Measurements from ENCODE around the gene TMEM191B.
"Not testable (repeated sequence)": the region's sequence is repeated elsewhere in the genome, so short reads cannot be mapped to it uniquely, and the experiment has no call there.

TMEM191B gene

GRCh38 chr22:18527752-18528596 is at the start of gene TMEM191B:
TMEM191B (plus strand) TSS chr22:18527802; CDS start chr22:18527981, 179 bp downstream.
- H3K4me3 ChIP-seq (ENCODE audit: low read depth, low read length); DNase-seq (ENCODE audit: low read depth): not testable (repeated sequence)

- not testable (repeated sequence) for H3K4me3 ChIP-seq (ENCODE audit: low read depth, low read length); DNase-seq (ENCODE audit: low read depth)
Measured at GRCh38 chr22:18496227-18496626, 31.4 kb upstream of the TMEM191B start.

GRCh38 chr22:18511327-18511726 is 16.3 kb upstream of the TMEM191B start:
- H3K4me3 ChIP-seq (ENCODE audit: low read depth, low read length); DNase-seq (ENCODE audit: low read depth): not testable (repeated sequence)

GRCh38 chr22:18512378-18512777 is 15.2 kb upstream of the TMEM191B start:
- not testable (repeated sequence) for DNase-seq (ENCODE audit: low read depth); H3K4me3 ChIP-seq (ENCODE audit: low read depth, low read length)

GRCh38 chr22:18513454-18513853 is 14.1 kb upstream of the TMEM191B start:
- not testable (repeated sequence) for DNase-seq (ENCODE audit: low read depth)

GRCh38 chr22:18518061-18518460 is 9.5 kb upstream of the TMEM191B start, which contains the start of gene GGTLC3:
GGTLC3 (minus strand) TSS chr22:18518161; CDS start chr22:18517897, 264 bp downstream.
- DNase-seq (ENCODE audit: low read depth); H3K4me3 ChIP-seq (ENCODE audit: low read depth, low read length): not testable (repeated sequence)

More at GRCh38 chr22:18513454-18513853, 14.1 kb upstream of the TMEM191B start:
- not testable (repeated sequence) for H3K4me3 ChIP-seq (ENCODE audit: low read depth, low read length)

GRCh38 chr22:18522762-18523161 is 4.8 kb upstream of the TMEM191B start:
- H3K4me3 ChIP-seq (ENCODE audit: low read depth, low read length); DNase-seq (ENCODE audit: low read depth): not testable (repeated sequence)

- not testable (repeated sequence) for H3K4me3 ChIP-seq (ENCODE audit: low read depth, low read length); DNase-seq (ENCODE audit: low read depth)
Measured at GRCh38 chr22:18523328-18523727, 4.3 kb upstream of the TMEM191B start.

- H3K4me3 ChIP-seq (ENCODE audit: low read depth, low read length), result not testable (repeated sequence)
- DNase-seq (ENCODE audit: low read depth), result peak; percentile 86
Measured at GRCh38 chr22:18528597-18529415, 1.2 kb downstream of the TMEM191B start.

GRCh38 chr22:18529416-18530145 is 2.0 kb downstream of the TMEM191B start:
- H3K4me3 ChIP-seq (ENCODE audit: low read depth, low read length); DNase-seq (ENCODE audit: low read depth): not testable (repeated sequence)

GRCh38 chr22:18533633-18534032 is 6.0 kb downstream of the TMEM191B start:
- not testable (repeated sequence) for H3K4me3 ChIP-seq (ENCODE audit: low read depth, low read length); DNase-seq (ENCODE audit: low read depth)

GRCh38 chr22:18534315-18534714 is 6.7 kb downstream of the TMEM191B start:
- DNase-seq (ENCODE audit: low read depth), result not testable (repeated sequence)

GRCh38 chr22:18539994-18540393 is 12.4 kb downstream of the TMEM191B start:
- not testable (repeated sequence) for H3K4me3 ChIP-seq (ENCODE audit: low read depth, low read length); DNase-seq (ENCODE audit: low read depth)

More at GRCh38 chr22:18534315-18534714, 6.7 kb downstream of the TMEM191B start:
- H3K4me3 ChIP-seq (ENCODE audit: low read depth, low read length), result not testable (repeated sequence)

GRCh38 chr22:18543400-18543799 is 15.8 kb downstream of the TMEM191B start:
- not testable (repeated sequence) for H3K4me3 ChIP-seq (ENCODE audit: low read depth, low read length); DNase-seq (ENCODE audit: low read depth)

GRCh38 chr22:18544615-18545014 is 17.0 kb downstream of the TMEM191B start:
- DNase-seq (ENCODE audit: low read depth); H3K4me3 ChIP-seq (ENCODE audit: low read depth, low read length): not testable (repeated sequence)

GRCh38 chr22:18549458-18550179 is 22.0 kb downstream of the TMEM191B start:
- H3K4me3 ChIP-seq (ENCODE audit: low read depth, low read length); DNase-seq (ENCODE audit: low read depth): not testable (repeated sequence)

GRCh38 chr22:18551046-18551445 is 23.4 kb downstream of the TMEM191B start:
- DNase-seq (ENCODE audit: low read depth); H3K4me3 ChIP-seq (ENCODE audit: low read depth, low read length): not testable (repeated sequence)
